Measurements from ENCODE around the gene ART5. TPM values are rescaled to one million over a fixed set of nuclear protein-coding genes. Genes with fewer than 3 reads are reported as not detected.

Gene ART5
- total RNA-seq, 4 donors from 2014 or later: 0.76 TPM; not detected in 3

GRCh38 chr11:3615998-3616397 is 25.8 kb downstream of the ART5 start:
- no peak for TF ChIP-seq POLR2A (IDR thresholded peaks at IDR 0.05)
- TF ChIP-seq, protein P1, sequence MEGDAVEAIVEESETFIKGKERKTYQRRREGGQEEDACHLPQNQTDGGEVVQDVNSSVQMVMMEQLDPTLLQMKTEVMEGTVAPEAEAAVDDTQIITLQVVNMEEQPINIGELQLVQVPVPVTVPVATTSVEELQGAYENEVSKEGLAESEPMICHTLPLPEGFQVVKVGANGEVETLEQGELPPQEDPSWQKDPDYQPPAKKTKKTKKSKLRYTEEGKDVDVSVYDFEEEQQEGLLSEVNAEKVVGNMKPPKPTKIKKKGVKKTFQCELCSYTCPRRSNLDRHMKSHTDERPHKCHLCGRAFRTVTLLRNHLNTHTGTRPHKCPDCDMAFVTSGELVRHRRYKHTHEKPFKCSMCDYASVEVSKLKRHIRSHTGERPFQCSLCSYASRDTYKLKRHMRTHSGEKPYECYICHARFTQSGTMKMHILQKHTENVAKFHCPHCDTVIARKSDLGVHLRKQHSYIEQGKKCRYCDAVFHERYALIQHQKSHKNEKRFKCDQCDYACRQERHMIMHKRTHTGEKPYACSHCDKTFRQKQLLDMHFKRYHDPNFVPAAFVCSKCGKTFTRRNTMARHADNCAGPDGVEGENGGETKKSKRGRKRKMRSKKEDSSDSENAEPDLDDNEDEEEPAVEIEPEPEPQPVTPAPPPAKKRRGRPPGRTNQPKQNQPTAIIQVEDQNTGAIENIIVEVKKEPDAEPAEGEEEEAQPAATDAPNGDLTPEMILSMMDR (IDR thresholded peaks at IDR 0.05): no peak
- Histone ChIP-seq H3K4me1 (peaks cover 0 to 3% (median 0%) of the 10 kb centered on the region in 3 donors), H3K4me3 (no peak overlapping the region), H3K27ac (no peak overlapping the region), H3K36me3 (no peaks in the 10 kb centered on the region), H3K27me3 (peaks cover 0 to 4% (median 0%) of the 10 kb centered on the region in 4 donors), H3K9me3 (no peaks in the 10 kb centered on the region)
- intact Hi-C loops (cut with DNase I): no loop called here
- no peak for DNase-seq
- 56 to 68% methylated on average over 6 of the region's 6 CpGs for WGBS, 2 donors

DNA sequence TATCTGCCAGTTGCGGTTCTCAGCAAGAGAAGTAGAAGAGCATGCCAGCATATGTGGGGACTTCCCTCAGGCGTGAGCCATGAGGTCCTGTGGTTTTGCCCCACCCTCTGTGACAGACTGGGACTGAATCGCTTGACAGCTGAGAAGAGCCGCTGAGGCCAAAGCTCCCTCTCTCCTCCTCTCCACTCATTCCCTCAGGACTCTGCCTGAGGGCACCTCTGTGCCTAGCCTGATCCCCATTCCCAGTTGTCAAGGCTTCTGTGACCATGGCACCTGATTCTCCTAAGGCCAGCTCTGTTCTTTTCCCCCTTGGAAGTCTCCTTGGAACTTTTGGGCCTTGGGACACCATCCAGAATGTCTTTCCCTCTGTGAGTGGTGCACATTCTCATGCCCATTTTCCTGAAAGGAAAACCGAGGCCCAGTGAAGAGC is 27.0 kb downstream of the ART5 start:
- H3K4me3 ChIP-seq: no peak overlapping the region
- DNase-seq: no peak
- H3K4me1 ChIP-seq: peaks cover 0 to 3% (median 0%) of the 10 kb centered on the region in 3 donors
- peaks cover 0 to 4% (median 0%) of the 10 kb centered on the region in 4 donors for H3K27me3 ChIP-seq
- H3K27ac ChIP-seq: no peak overlapping the region
- TF ChIP-seq POLR2A (IDR thresholded peaks at IDR 0.05): no peak
- TF ChIP-seq, protein P1 (IDR thresholded peaks at IDR 0.05): no peak
- no peaks in the 10 kb centered on the region for H3K9me3 ChIP-seq
- H3K36me3 ChIP-seq: no peaks in the 10 kb centered on the region
- intact Hi-C loops (cut with DNase I): no loop called here
- WGBS, 2 donors: 36 to 58% methylated on average over 2 to 4 of the region's 5 CpGs

DNA sequence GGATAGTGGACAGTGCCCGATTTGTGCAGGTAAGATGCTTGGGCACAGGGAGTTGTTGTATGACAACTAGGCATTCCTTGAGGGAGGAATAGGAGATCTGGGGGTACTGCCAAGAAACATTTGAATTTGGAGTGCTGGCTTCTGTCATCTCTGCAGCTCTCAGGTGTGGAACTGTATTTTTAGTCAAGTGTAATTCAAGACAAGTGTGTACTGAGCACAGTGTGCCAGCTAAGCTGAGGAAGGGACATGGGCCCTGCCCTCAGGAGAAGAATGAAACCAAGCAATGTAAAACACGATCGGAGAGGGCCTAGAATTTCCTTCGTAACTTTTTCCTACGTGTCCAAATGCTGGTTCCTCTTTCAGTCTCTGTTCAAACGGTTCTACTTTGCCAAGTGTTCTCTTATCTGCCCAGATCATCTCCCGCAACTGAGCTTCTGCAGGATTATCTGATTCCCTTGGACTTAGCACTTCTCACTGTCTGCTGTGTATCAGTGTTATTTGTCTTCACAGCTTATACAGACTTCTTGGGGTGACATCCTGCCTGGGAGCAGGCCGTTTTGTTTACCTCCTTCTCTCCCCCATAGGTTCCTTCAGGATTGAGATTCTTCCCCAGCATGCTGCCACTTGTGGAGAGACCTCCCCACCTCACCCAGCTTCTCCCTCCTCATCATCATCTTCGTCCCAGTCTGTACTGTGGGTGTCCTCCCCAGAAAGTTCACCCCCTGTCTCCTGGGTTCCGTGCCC is 27.6 kb downstream of the ART5 start:
- H3K27ac ChIP-seq: no peak overlapping the region
- H3K4me3 ChIP-seq: no peak overlapping the region

GRCh38 chr11:3611976-3612678 is 29.7 kb downstream of the ART5 start:
- intact Hi-C loops (cut with DNase I): no loop called here
- H3K4me3 ChIP-seq: no peak overlapping the region
- no peak overlapping the region for H3K27ac ChIP-seq
- no peaks in the 10 kb centered on the region for H3K9me3 ChIP-seq
- WGBS, 2 donors: 72 to 92% methylated on average over 3 of the region's 3 CpGs
- no peak for TF ChIP-seq POLR2A (IDR thresholded peaks at IDR 0.05)
- TF ChIP-seq, protein P1 (IDR thresholded peaks at IDR 0.05): no peak
- H3K36me3 ChIP-seq: no peaks in the 10 kb centered on the region
- no peak for DNase-seq
- peaks cover 0 to 3% (median 0%) of the 10 kb centered on the region in 3 donors for H3K4me1 ChIP-seq
- H3K27me3 ChIP-seq: peaks cover 0 to 4% (median 0%) of the 10 kb centered on the region in 4 donors

More for the DNA sequence above, 27.6 kb downstream of the ART5 start:
- no peak for DNase-seq
- Histone ChIP-seq H3K27me3 (peaks cover 0 to 4% (median 0%) of the 10 kb centered on the region in 4 donors), H3K9me3 (no peaks in the 10 kb centered on the region), H3K4me1 (peaks cover 0 to 3% (median 0%) of the 10 kb centered on the region in 3 donors), H3K36me3 (no peaks in the 10 kb centered on the region)
- intact Hi-C loops (cut with DNase I): no loop called here
- WGBS, 2 donors: 55 to 66% methylated on average over 10 of the region's 10 CpGs
- TF ChIP-seq, protein P1 (IDR thresholded peaks at IDR 0.05): no peak
- TF ChIP-seq POLR2A (IDR thresholded peaks at IDR 0.05): no peak

DNA sequence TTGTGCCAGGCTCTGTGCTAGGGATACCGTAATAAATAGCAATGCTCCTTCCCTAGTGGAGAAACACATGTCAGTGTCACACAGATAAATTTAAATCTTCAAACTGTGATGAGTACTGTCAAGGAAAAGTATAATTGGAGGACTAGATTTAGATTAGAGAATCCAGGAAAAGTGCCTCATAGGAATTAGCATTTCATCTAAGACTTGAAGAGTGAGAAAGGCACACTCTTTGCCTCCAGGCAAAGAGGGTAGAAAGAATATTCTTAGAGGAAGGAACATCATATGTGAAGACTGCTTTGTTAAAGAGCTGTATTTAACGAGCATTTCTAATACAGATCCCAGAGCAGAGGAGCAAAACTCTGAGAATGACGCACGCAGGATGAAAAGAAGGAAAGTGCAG is 30.9 kb downstream of the ART5 start:
- Histone ChIP-seq H3K9me3 (no peaks in the 10 kb centered on the region), H3K4me1 (peaks cover 0 to 7% (median 0%) of the 10 kb centered on the region in 3 donors), H3K27ac (no peak overlapping the region), H3K4me3 (no peak overlapping the region), H3K36me3 (no peaks in the 10 kb centered on the region), H3K27me3 (peaks cover 0 to 4% (median 0%) of the 10 kb centered on the region in 4 donors)
- intact Hi-C loops (cut with DNase I): no loop called here
- no peak for DNase-seq
- 73 to 85% methylated on average over 4 of the region's 4 CpGs for WGBS, 2 donors
- TF ChIP-seq, protein P1 (IDR thresholded peaks at IDR 0.05): no peak
- TF ChIP-seq POLR2A (IDR thresholded peaks at IDR 0.05): no peak
